RWPE1 (cell line): Measurements from ENCODE around the gene MAP3K12.

ENCODE experiments used
- CTCF ChIA-PET: fragments of 350-600 bp; sonication (Branson Sonifier 250); formaldehyde crosslinking; extraction: SDS; loops from one replicate; lab custom pipeline; 2021; lab: Yijun Ruan, JAX
- POLR2A ChIA-PET: fragments of 400-600 bp; formaldehyde crosslinking; extraction: SDS; loops from one replicate; lab custom pipeline; 2020; ENCODE audit warnings: antibody characterized with exemption; ENCODE audit not compliant: low non-redundant PET; lab: Yijun Ruan, JAX
- DNase-seq: peaks from one replicate; pipeline ENCODE4 v3.0.0; 2012; ENCODE audit warnings: low spot score
- H3K27ac ChIP-seq: fragments of 450-650 bp; 2 replicates; pipeline ENCODE4 v1.5.1; 2017
- CTCF ChIP-seq: fragments of 450-650 bp; conservative IDR thresholded peaks from 2 replicates; pipeline ENCODE4 v1.5.1; 2017; ENCODE audit warnings: low read depth, mild to moderate bottlenecking

The MAP3K12 gene

GRCh38 chr12:53474819-53475218 is 24.4 kb downstream of the MAP3K12 start:
- ChIA-PET POLR2A (no interaction called here), CTCF (interaction anchor here (0.6 to 0.8 kb wide), 2 partner anchors 10 to 275 kb away, joined by 4 to 5 read pairs; no protein-coding TSS in a partner anchor)
- no peak for DNase-seq
- H3K27ac ChIP-seq: no peak overlapping the region
- TF ChIP-seq CTCF: no peak

GRCh38 chr12:53474077-53474476 is 25.2 kb downstream of the MAP3K12 start:
- no peak for TF ChIP-seq CTCF
- DNase-seq: no peak
- no peak overlapping the region for H3K27ac ChIP-seq
- ChIA-PET CTCF (no interaction called here), POLR2A (no interaction called here)

- ChIA-PET POLR2A (no interaction called here), CTCF (no interaction called here)
- no peak for TF ChIP-seq CTCF
- no peak overlapping the region for H3K27ac ChIP-seq
- DNase-seq: no peak
Observed at GRCh38 chr12:53472056-53472582, 27.1 kb downstream of the MAP3K12 start.

GRCh38 chr12:53468282-53468681 is 31.0 kb downstream of the MAP3K12 start:
- DNase-seq: no peak
- ChIA-PET POLR2A (no interaction called here), CTCF (no interaction called here)
- TF ChIP-seq CTCF: no peak
- H3K27ac ChIP-seq: no peak overlapping the region

GRCh38 chr12:53467880-53468279 is 31.4 kb downstream of the MAP3K12 start:
- DNase-seq: no peak
- ChIA-PET POLR2A (no interaction called here), CTCF (no interaction called here)
- TF ChIP-seq CTCF: no peak
- no peak overlapping the region for H3K27ac ChIP-seq

GRCh38 chr12:53467082-53467481 is 32.2 kb downstream of the MAP3K12 start:
- POLR2A ChIA-PET: no interaction called here

More at GRCh38 chr12:53467082-53467481, 32.2 kb downstream of the MAP3K12 start:
- no peak overlapping the region for H3K27ac ChIP-seq
- no peak for DNase-seq
- CTCF ChIA-PET: no interaction called here
- no peak for TF ChIP-seq CTCF
